Endodermal cell (in vitro differentiated cells): ENCODE results near the gene COX19. TPM values are rescaled to one million over a fixed set of nuclear protein-coding genes. Genes with fewer than 3 reads are reported as not detected.

ENCODE experiments used
- DNase-seq: peaks from one replicate; pipeline ENCODE4 v3.0.0-alpha.2; 2017
- H3K27ac ChIP-seq: 2 replicates; pipeline ENCODE4 v1.5.1; 2013; ENCODE audit warnings: mild to moderate bottlenecking, low read depth, low read length, moderate library complexity
- H3K27me3 ChIP-seq: 2 replicates; pipeline ENCODE4 v1.6.1; 2013; ENCODE audit warnings: mild to moderate bottlenecking, low read length, moderate library complexity; ENCODE audit not compliant: insufficient read depth, control insufficient read depth, poor library complexity, severe bottlenecking
- H3K36me3 ChIP-seq: 2 replicates; pipeline ENCODE4 v1.7.0; 2013; ENCODE audit warnings: mild to moderate bottlenecking, low read length, moderate library complexity; ENCODE audit not compliant: control insufficient read depth, insufficient read depth
- H3K4me1 ChIP-seq: one replicate; pipeline ENCODE4 v1.7.0; 2013; ENCODE audit warnings: low read length; ENCODE audit not compliant: control insufficient read depth, insufficient read depth
- H3K4me3 ChIP-seq: 2 replicates; pipeline ENCODE4 v1.5.1; 2013; ENCODE audit warnings: mild to moderate bottlenecking, low read length, moderate library complexity
- H3K9ac ChIP-seq: 2 replicates; pipeline ENCODE4 v1.6.1; 2013; ENCODE audit warnings: mild to moderate bottlenecking, low read length, moderate library complexity; ENCODE audit not compliant: poor library complexity, severe bottlenecking; ENCODE audit errors: extremely low read depth
- H3K9me3 ChIP-seq: 2 replicates; pipeline ENCODE4 v1.6.1; 2013; ENCODE audit warnings: mild to moderate bottlenecking, low read length, moderate library complexity; ENCODE audit not compliant: control insufficient read depth
- H3K27ac Mint-ChIP-seq: 2 replicates; pipeline ENCODE4 v1.8.0; 2020; ENCODE audit warnings: mixed read lengths
- H3K27me3 Mint-ChIP-seq: 2 replicates; pipeline ENCODE4 v1.8.0; 2021; ENCODE audit warnings: mild to moderate bottlenecking, mixed read lengths; ENCODE audit not compliant: insufficient read depth
- H3K36me3 Mint-ChIP-seq: 2 replicates; pipeline ENCODE4 v1.8.0; 2020; ENCODE audit warnings: low read depth, mixed read lengths
- H3K4me1 Mint-ChIP-seq: 2 replicates; pipeline ENCODE4 v1.8.0; 2020; ENCODE audit warnings: mixed read lengths
- H3K4me3 Mint-ChIP-seq: 2 replicates; pipeline ENCODE4 v1.8.0; 2020; ENCODE audit warnings: mild to moderate bottlenecking, moderate library complexity, mixed read lengths
- H3K9me3 Mint-ChIP-seq: 2 replicates; pipeline ENCODE4 v1.8.0; 2020; ENCODE audit warnings: mild to moderate bottlenecking, mixed read lengths
- CTCF ChIP-seq: fragments of 200-600 bp; sonication (generic); conservative IDR thresholded peaks from 2 replicates; pipeline ENCODE4 v1.5.0; 2021; ENCODE audit warnings: antibody characterized with exemption, mild to moderate bottlenecking
- WGBS, 2 experiments: methylation state at CpG; one replicate each; pipeline versions ENCODE4 v1.1.5 to v1.1.7; 2013; ENCODE audit warnings: missing lambda C conversion rate in 2 of 2, mixed read lengths in 1 of 2; ENCODE audit not compliant: insufficient coverage in 1 of 2, insufficient read length in 1 of 2; 5-methylcytosine and 5-hydroxymethylcytosine counted together
- total RNA-seq, 2 donors: library from RNA; stranded (reverse); fragmentation: NEBNext Ultra II Directional in 1 of 2; extraction: Animal tissue kit (Norgen Biotek cat#: 25700) in 1 of 2; gene quantifications; 2 replicates in 1 of 2; 3 replicates in 1 of 2; pipeline ENCODE4 v1.2.1, GENCODE V29; 2021

The COX19 gene
- total RNA-seq, 2 donors from 2014 or later, result 15.0 to 18.5 TPM

- Histone ChIP-seq H3K4me3 (no peak overlapping the region), H3K27me3 (no peaks in the 10 kb centered on the region), H3K9me3 (no peaks in the 10 kb centered on the region), H3K36me3 (peaks cover 39% of the 10 kb centered on the region), H3K27ac (no peak overlapping the region), H3K4me1 (no peaks in the 10 kb centered on the region), H3K9ac (no peak overlapping the region)
- Mint-ChIP-seq H3K27ac (no peak overlapping the region), H3K27me3 (no peaks in the 10 kb centered on the region), H3K36me3 (peaks cover 36% of the 10 kb centered on the region), H3K4me1 (peaks cover 4% of the 10 kb centered on the region), H3K4me3 (no peak overlapping the region), H3K9me3 (no peaks in the 10 kb centered on the region)
- WGBS, 2 experiments, result 94 to 97% methylated on average over 29 to 39 of the region's 39 CpGs
- no peak for TF ChIP-seq CTCF
- no peak for DNase-seq
Observed at GRCh38 chr7:967361-968082, 7.8 kb downstream of the COX19 start.

GRCh38 chr7:966291-967069 lies 8.9 kb downstream of the COX19 start:
- H3K27me3 Mint-ChIP-seq, result no peaks in the 10 kb centered on the region
- Histone ChIP-seq H3K27ac (no peak overlapping the region), H3K36me3 (peaks cover 31% of the 10 kb centered on the region), H3K27me3 (no peaks in the 10 kb centered on the region), H3K4me1 (no peaks in the 10 kb centered on the region), H3K9me3 (no peaks in the 10 kb centered on the region), H3K9ac (no peak overlapping the region), H3K4me3 (no peak overlapping the region)
- no peak overlapping the region for H3K4me3 Mint-ChIP-seq
- H3K27ac Mint-ChIP-seq, result no peak overlapping the region
- peaks cover 4% of the 10 kb centered on the region for H3K4me1 Mint-ChIP-seq
- DNase-seq, result no peak
- peaks cover 1% of the 10 kb centered on the region for H3K9me3 Mint-ChIP-seq
- TF ChIP-seq CTCF, result no peak
- peaks cover 28% of the 10 kb centered on the region for H3K36me3 Mint-ChIP-seq
- WGBS, 2 experiments, result 95 to 96% methylated on average over 22 of the region's 22 CpGs

GRCh38 chr7:964401-965231 lies 10.7 kb downstream of the COX19 start:
- H3K27ac Mint-ChIP-seq, result peak overlapping the region; percentile 8
- peaks cover 18% of the 10 kb centered on the region for H3K36me3 Mint-ChIP-seq
- WGBS, 2 experiments, result 85 to 90% methylated on average over 26 to 27 of the region's 27 CpGs
- H3K27ac ChIP-seq, result peak overlapping the region; percentile 59
- H3K27me3 ChIP-seq, result no peaks in the 10 kb centered on the region
- peak; percentile 60 for TF ChIP-seq CTCF
- no peaks in the 10 kb centered on the region for H3K9me3 ChIP-seq
- no peaks in the 10 kb centered on the region for H3K4me1 ChIP-seq
- peak; percentile 78 for DNase-seq
- no peaks in the 10 kb centered on the region for H3K4me1 Mint-ChIP-seq
- no peak overlapping the region for H3K4me3 ChIP-seq
- no peak overlapping the region for H3K4me3 Mint-ChIP-seq
- H3K9ac ChIP-seq, result no peak overlapping the region
- H3K36me3 ChIP-seq, result peaks cover 23% of the 10 kb centered on the region
- peaks cover 1% of the 10 kb centered on the region for H3K9me3 Mint-ChIP-seq
- no peaks in the 10 kb centered on the region for H3K27me3 Mint-ChIP-seq
